ENCODE results near the gene CTNNA1.

GRCh38 chr5:138770291-138770690 lies 17.1 kb downstream of the CTNNA1 start:
- TF ChIP-seq CTCF (IDR thresholded peaks at IDR 0.05; ENCODE audit: insufficient read depth, low read length, poor library complexity, severe bottlenecking): no peak
- no peak for TF ChIP-seq EZH2phosphoT487 (conservative IDR thresholded peaks at IDR 0.05; ENCODE audit: low read length)

Data from SU-DHL-6 (cell line).